ENCODE measurements around the gene GFOD2.
"Not testable (repeated sequence)": the region's sequence is repeated elsewhere in the genome, so short reads cannot be mapped to it uniquely, and the experiment has no call there.

The GFOD2 gene

DNA sequence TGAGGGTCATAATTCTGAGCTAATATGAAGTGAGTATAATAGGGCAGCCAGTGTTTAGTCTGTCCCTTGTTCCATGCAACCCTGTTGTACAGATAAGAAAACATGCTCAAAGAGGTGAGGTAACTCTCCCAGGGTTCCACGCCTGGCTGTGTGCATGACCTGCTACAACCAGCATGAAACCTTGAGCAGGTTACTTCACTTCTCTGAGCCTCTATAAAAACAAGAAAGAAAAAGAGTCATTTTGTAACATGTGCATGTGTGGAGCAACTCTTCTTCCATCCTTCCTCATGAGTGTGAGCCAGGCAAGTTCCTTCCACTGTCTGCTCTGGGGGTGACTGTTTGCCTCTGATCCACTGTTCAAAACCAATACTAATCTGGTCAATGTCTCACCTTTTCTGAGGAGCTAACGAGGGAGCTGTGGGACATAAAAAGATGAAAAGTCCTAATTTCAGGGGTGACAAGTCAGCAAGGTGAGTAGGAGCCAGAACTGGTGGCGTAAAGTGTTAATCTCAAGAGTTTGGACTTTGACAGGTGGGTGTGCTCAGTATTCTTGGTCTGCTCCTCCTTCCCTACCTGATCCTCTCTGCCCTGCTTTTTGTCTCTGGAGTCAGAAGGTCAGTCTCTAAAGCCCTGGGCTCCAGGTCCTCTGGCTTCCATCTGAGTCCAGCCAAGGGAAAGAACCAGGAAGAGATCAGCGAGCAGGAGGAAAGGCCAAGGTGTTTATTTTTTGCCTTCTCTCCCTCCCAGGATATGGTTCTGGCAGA is 21.5 kb downstream of the GFOD2 start:
- TF ChIP-seq, protein P1, sequence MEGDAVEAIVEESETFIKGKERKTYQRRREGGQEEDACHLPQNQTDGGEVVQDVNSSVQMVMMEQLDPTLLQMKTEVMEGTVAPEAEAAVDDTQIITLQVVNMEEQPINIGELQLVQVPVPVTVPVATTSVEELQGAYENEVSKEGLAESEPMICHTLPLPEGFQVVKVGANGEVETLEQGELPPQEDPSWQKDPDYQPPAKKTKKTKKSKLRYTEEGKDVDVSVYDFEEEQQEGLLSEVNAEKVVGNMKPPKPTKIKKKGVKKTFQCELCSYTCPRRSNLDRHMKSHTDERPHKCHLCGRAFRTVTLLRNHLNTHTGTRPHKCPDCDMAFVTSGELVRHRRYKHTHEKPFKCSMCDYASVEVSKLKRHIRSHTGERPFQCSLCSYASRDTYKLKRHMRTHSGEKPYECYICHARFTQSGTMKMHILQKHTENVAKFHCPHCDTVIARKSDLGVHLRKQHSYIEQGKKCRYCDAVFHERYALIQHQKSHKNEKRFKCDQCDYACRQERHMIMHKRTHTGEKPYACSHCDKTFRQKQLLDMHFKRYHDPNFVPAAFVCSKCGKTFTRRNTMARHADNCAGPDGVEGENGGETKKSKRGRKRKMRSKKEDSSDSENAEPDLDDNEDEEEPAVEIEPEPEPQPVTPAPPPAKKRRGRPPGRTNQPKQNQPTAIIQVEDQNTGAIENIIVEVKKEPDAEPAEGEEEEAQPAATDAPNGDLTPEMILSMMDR (IDR thresholded peaks at IDR 0.05; ENCODE audit: insufficient read depth, low read depth, low read length, missing control alignments) = no peak
- H3K4me3 ChIP-seq (ENCODE audit: low read depth, low read length) = no peak overlapping the region
- DNase-seq (ENCODE audit: low read depth) = no peak

DNA sequence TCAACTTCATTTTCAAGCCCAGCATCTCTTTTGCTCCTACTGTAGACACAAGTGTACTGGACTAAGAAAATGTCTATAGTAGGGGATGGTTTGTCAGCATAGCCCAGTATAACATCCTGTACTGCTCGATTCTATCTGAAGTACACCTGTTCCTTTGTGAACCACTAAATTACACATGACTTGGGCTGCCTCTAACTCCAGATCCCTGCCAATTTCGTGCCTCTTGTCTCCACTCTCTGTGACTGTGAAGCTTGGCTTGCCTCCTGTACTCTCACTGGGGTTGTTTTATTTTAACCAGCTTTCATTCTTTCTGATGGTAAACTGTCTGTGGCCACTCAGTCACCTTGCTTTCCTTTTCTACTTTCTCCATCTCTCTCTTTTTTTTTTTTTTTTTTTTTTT is 24.5 kb downstream of the GFOD2 start:
- no peak for DNase-seq (ENCODE audit: low read depth)
- TF ChIP-seq, protein P1 (IDR thresholded peaks at IDR 0.05; ENCODE audit: insufficient read depth, low read depth, low read length, missing control alignments) = no peak
- H3K4me3 ChIP-seq (ENCODE audit: low read depth, low read length) = no peak overlapping the region

DNA sequence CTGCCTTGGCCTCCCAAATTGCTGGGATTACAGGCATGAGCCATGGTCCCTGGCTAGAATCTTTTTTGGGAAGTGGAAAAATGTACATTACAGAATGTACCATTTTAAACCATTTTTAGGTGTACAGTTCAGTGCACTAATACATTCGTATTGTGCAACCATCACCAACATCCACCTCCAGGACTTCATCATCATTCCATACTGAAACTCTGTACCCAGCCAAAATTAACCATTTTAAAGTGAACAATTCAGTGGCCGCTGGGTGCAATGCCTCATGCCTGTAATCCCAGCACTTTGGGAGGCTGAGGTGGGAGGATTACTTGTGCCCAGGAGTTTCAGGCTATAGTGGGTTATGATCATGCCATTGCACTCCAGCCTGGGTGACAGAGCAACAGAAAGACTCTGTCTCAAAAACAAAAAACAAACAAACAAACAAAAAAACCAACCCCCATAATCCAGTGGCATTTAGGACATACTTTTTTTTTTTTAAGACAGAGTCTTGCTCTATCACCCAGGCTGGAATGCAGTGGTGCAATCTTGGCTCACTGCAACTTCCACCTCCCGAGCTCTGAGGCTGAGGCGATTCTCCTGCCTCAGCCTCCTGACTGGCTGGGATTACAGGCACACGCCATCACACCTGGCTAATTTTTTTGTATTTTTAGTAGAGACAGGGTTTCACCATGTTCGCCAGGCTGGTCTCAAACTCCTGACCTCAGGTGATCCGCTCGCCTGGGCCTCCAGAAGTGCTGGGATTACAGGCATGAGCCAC is 25.4 kb downstream of the GFOD2 start:
- not testable (repeated sequence) for H3K4me3 ChIP-seq (ENCODE audit: low read depth, low read length); DNase-seq (ENCODE audit: low read depth)

DNA sequence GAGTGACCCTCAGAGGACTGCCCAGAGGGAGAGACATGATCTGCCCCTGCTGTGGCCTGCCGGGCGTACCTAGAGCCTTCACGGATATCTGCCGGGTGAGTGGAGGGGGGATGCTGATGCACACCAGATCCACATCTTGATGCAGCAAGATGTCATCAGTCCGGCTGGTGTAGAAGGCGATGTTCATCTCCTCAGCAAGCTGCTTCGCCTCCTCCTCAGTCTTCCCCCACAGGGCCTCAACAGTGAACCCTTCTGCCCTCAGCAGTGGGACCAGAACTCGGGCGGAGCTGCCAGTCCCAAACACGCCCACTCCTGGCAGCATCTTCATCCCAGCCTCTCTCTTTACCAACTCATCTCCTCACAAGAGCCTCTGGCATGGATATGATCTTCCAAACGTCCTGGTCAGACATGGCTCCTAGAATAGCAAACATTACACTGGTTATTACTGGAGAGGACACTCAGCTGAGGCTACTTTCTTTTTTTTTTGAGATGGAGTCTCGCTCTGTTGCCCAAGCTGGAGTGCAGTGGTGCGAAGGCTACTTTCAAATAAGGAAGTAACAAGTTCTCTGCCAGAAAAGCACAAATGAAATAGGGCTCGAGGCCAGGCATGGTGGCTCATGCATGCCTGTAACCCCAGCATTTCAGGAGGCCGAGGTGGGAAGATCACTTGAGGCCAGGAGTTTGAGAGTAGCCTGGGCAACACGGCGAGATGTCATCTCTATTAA is 33.6 kb downstream of the GFOD2 start:
- no peak for DNase-seq (ENCODE audit: low read depth)
- H3K4me3 ChIP-seq (ENCODE audit: low read depth, low read length) = no peak overlapping the region
- TF ChIP-seq, protein P1 (IDR thresholded peaks at IDR 0.05; ENCODE audit: insufficient read depth, low read depth, low read length, missing control alignments) = no peak

DNA sequence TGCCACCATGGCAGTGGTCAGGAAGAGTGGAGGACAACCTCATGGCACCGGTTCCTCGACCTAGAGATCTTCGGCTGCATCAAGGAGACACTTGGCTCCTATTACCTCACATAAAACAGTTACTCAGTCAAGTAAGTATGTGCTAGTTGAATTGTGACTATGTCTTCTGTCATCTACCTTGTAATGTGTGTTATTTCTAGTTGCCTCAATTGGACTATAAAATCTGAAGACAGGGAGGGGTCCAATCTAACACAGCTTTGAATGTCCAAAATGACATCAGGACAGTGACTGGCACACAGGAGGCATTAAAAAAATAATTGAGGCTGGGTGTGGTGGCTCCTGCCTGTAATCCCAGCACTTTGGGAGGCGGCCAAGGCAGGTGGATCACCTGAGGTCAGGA is 35.3 kb downstream of the GFOD2 start:
- no peak overlapping the region for H3K4me3 ChIP-seq (ENCODE audit: low read depth, low read length)
- TF ChIP-seq, protein P1 (IDR thresholded peaks at IDR 0.05; ENCODE audit: insufficient read depth, low read depth, low read length, missing control alignments) = no peak
- DNase-seq (ENCODE audit: low read depth) = no peak

DNA sequence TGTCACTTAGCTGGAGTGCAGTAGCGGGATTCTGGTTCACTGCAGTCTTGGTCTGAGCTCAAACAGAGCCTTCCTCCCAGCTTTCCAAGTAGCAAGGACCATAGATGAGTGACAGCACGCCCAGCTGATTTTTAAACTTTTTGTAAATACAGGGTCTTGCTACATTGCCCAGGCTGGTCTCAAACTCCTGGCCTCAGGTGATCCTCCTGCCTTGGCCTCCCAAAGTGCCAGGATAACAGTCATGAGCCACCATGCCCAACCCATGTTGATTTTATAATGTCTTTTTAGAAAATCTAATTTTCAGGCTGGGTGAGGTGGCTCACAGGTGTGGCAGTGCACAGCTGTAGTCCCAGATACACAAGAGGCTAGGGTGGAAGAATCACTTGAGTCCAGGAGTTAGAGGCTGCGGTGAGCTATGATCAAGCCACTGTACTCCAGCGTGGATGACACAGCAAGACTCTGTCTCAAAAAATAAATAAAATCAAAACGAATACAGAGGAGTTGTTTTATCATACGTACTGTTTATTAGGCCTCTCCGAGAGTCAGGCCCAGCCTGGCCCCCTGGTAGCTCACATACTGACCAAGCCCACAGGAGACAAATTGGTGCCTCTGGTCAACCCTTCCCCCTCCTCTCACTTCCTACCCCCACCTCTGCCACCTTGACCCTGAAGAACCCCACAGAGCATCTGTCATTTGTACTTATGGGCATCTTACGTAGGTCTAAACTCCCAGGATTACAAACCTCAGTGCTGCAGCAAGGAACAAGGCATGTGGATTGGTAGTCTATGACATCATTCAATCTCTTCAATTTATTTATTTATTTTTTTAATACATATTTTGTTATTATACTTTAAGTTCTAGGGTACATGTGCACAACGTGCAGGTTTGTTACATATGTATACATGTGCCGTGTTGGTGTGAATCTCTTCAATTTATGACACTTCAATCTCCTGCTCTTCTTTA is 38.9 kb downstream of the GFOD2 start:
- TF ChIP-seq, protein P1 (IDR thresholded peaks at IDR 0.05; ENCODE audit: insufficient read depth, low read depth, low read length, missing control alignments) = no peak
- DNase-seq (ENCODE audit: low read depth) = no peak
- H3K4me3 ChIP-seq (ENCODE audit: low read depth, low read length) = no peak overlapping the region

Measured in GM12865 (cell line).